Measurements from ENCODE around the gene EFCAB6.
A peak's percentile ranks its signal among the peaks of the same experiment; 100 is the strongest.

EFCAB6 gene

DNA sequence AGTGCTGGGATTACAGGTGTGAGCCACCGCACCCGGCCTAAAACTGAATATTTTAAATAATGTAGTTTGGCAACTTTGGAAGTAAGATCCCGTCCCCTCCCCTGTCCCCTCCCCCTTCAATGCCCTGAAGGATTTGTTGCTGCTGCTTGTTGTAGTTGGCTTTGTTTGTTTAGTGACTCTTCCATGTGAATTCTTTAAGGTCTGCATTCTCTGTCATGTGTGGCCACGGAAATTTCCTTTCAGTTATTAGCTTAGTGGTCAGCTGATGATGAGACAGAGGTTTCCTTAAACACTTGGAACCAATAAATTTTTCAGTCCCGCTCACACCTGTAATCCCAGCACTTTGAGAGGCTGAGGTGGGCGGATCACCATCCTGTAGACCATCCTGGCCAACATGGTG is 290.4 kb downstream of the EFCAB6 start:
- DNase-seq: no peak

- DNase-seq: no peak
Observed at GRCh38 chr22:43520632-43521039, 291.5 kb downstream of the EFCAB6 start.

GRCh38 chr22:43516996-43517635 is 295.0 kb downstream of the EFCAB6 start:
- no peak for DNase-seq

GRCh38 chr22:43516386-43516785 is 295.7 kb downstream of the EFCAB6 start:
- no peak for DNase-seq

- DNase-seq: no peak
Observed at GRCh38 chr22:43515902-43516301, 296.2 kb downstream of the EFCAB6 start.

GRCh38 chr22:43515411-43515810 is 296.7 kb downstream of the EFCAB6 start:
- DNase-seq: no peak

GRCh38 chr22:43514476-43515157 is 297.5 kb downstream of the EFCAB6 start:
- no peak for DNase-seq

DNA sequence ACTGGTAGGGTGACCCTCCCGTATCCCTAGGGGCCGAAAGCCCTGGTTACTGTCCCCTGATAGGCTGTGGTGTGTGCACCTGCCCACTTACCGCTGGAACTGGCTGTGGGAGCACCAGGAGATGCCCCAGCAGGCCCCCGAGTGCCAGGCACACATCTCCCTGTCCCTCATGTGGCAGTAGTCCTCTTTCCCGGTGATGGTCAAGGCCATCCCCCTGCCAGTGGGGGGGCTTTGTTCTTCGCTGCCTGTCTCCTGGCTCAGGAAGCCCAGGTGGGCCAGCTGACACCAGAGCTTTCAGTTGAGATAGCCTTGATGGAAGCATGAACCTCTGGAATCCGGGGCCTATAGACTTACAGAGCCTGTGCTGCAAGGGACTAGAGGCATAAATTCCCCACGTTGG is 299.8 kb downstream of the EFCAB6 start:
- no peak for DNase-seq

GRCh38 chr22:43511276-43511910 is 300.7 kb downstream of the EFCAB6 start:
- DNase-seq: no peak

DNA sequence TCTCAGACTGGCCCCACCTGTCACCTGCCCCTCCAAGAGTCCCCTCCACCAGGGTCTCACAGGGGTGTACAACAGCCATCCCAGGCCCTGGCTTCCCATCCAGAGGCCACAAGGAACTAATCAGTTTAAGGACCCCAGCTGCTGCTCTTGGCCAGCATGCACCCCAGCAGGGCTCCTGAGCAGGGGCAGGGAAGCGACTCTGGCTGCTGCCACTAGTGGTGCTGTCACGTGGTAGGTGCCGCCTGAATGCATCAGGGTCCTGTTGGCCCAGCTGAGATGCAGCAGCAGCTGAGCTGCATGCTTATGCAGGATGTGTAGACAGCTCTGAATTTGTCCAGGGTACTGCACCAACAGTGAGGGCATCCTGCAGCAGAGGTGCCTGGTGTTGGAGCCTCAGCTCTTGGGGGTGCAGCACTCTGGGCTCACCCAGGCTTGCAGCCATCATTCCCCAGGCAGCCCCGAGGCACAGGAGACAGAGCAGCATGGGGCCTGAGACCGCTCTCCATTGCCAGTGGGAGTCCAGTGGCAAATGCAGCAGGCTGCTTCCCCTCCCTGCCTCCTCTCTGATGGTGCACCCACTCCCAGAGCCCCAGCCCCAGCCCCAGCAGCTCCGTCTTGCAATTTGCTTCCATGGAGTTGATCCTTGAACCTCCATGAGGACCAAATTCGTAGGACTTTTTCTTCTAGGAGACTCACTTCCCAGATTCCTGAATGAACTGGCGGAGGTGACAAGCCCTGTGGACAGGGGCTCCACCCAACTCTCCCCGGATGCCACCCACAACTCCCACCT is 301.6 kb downstream of the EFCAB6 start:
- no peak for DNase-seq

GRCh38 chr22:43509337-43509736 is 302.8 kb downstream of the EFCAB6 start:
- DNase-seq: no peak

DNA sequence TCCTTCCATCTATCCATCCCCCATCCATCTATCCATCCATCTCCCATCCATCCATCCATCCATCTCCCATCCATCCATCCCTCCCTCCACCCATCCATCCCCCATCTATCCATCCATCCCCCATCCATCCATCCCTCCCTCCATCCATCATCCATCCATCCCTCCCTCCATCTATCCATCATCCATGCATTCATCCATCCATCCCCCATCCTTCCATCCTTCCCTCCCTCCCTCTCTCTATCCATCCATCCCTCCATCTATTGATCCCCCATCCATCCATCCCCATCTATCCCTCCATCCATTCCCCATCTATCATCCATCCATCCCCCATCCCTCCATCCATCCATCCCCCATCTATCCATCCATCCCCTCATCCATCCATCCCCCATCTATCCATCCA is 303.6 kb downstream of the EFCAB6 start:
- no peak for DNase-seq

DNA sequence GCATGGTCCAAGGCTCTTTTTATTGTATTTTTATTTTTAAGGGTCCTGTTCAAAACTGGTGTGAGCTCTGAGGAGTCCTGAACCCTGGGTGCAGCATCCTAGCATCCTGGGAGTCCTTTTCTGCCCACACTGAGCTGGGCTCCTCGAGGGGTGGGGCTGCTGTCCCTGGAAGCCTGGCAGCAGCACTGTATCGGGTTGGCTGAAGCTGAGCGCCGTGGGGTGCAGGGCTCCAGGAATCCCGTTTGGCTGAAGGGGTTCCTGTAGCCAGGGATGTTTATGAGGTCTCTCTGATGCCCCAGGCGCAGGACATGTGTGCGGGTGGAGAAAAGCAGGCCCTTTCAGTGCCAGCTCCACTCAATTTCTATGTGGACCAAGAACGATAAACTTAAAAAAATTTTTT is 304.9 kb downstream of the EFCAB6 start:
- no peak for DNase-seq

DNA sequence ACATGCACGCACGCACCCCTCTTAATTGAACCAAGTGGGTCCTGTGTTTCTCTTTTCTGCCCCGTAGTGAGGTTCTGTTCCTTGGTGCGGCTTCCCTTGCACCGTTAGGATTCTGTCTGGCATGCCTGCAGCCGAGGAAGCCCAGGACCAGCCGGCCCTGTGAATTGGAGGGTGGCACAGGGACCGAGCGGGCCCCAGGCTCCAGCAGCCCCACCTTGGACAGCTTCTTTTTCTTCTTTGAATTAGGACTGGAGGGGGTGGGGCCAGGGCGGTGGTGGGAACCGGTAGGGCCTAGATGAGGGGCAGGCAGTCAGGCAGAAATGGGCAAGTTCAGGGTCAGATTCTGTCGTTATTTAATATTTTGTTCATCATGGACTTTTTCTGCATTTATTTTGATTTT is 305.6 kb downstream of the EFCAB6 start:
- no peak for DNase-seq

DNA sequence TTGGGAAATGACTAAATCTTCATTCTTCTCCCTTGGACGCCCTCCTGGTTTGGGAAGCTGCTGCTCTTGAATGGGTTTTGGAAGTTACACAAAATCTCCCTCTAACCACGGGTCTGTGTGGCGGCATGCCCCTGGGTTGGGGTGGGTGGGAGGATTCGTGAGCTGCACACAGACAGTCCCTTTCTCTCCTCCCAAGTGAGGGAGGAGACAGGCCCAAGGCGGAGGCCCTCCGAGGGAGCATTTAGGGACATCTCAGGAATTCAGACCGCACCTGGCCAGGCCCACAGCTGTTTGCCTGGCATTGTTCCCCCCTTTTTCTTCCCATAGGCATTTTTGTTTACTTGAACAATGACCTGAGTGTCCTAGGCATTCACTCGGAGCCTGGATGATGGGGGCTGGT is 306.2 kb downstream of the EFCAB6 start:
- DNase-seq: no peak

- no peak for DNase-seq
Observed at GRCh38 chr22:43505423-43505822, 306.7 kb downstream of the EFCAB6 start.

DNA sequence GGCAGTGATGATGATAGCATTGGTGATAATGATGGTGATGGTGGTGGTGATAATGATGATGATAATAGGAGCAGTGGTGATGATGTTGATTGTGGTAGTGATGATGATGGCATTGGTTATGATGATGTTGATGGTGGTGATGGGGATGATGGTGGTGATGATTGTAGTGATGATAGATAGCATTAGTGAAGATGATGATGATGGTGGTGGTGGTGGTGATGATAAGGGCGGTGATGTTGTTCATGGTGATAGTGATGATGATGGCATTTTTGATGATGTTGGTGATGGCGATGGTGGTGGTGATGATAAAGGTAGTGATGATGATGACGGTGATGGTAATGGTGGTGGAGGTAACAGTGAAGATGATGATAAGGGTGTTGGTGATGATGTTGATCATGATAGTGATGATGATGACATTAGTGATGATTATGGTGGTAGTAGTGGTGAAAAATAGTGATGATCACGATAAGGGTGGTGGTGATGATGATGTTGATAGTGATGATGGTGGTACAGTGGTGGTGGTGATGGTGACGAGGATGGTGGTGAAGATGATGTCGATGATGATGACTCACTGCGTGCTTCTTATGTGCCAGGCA is 307.3 kb downstream of the EFCAB6 start:
- DNase-seq: no peak

GRCh38 chr22:43504068-43504467 is 308.0 kb downstream of the EFCAB6 start:
- no peak for DNase-seq

DNA sequence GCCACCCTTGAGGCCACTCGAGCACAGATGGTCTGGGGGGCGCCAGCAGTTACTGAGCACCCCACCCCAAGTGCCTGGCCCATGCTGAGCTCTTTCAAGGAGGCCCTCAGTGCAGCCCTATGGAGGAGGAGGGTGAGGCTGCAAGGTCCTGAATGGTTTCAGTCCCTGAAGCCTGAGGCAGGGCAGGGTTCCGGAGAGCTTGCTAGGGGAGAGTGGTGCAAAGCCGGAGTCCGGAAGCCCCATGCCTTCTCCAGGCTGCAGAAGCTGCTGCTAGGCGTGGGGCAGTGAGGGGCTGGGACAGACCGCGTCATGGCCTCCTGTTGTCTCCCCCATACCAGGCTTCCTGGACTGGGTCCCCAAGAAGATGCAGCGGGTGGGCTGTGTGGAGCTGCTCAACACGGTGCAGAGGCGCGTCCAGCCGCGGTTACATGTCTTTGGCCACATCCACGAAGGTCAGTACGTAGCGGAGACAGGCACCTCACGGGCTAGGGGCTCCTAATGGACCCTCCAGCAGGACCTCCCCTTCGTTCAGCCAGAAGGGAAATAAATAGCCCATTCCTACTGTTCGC is 309.7 kb downstream of the EFCAB6 start:
- DNase-seq: no peak

DNA sequence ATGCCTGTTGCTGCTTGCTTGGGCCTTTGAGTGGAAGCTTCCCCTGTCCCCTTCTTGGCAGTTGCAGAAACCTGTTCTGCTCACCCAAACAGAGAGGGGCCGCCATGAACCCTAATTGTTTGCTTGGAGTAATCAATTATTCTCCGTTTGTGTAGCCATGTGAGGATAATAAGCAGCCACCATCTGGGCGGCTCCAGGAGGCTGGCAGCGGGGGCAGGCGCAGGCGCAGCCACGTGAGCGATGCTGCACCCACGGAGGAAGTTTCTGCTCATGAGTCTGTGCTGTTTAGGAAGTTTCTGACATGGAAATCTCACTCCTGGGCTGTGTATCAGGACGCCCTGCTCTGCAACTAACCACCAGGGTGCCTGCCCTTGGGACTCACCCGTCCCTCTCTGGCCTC is 310.2 kb downstream of the EFCAB6 start:
- DNase-seq: peak; percentile 51

GRCh38 chr22:43500792-43501785 is 311.0 kb downstream of the EFCAB6 start:
- no peak for DNase-seq

- DNase-seq: no peak
Observed at GRCh38 chr22:43498856-43499253, 313.2 kb downstream of the EFCAB6 start.
